ENCODE data around the gene NUAK1. TPM values are rescaled to one million over a fixed set of nuclear protein-coding genes. Genes with fewer than 3 reads are reported as not detected.
A peak's percentile ranks its signal among the peaks of the same experiment; 100 is the strongest.

Gene NUAK1
- total RNA-seq, 1 experiment from 2014 or later = 14.3 TPM

DNA sequence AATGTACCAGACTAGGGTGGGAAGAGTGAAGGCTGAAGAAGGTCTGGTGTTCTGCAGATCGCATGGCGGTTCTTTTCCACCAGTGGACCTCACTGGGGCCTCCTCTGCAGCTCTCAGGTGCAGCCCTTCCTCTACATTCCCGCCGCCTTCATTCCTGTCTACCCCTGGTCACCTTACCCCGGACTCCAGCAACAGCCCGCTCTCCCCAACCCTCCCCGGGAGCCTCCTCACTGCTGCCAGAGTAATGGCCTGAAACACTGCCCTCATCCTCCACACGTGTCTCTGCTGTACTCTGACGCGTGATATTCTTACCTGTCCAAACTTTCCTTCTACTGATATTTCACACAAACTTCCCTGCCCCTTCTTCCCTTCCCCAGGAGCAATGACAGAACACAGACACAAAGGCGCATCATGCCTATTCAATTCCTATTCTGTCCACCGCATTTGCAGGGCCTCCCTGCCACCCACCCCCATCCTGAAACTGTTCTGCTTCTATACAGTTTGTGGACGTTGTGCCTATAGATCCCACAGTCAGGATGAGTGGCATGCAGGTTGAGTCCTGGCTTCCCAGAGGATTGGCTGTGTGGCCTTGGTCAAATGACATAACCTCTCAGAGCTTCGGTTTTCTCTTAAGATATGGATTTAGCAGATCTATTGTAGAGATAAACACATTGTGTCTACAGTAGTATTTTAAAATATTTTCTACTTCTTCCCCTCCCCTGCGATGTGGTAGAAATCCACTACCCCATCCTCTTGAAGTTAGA, 1.7 kb upstream of the NUAK1 start:
- no peak for DNase-seq
- Mint-ChIP-seq H3K27ac (ENCODE audit: unreplicated experiment) (peak overlapping the region; percentile 75), H3K4me1 (ENCODE audit: low read depth, unreplicated experiment) (peaks cover 57% of the 10 kb centered on the region), H3K9me3 (ENCODE audit: low read depth, unreplicated experiment) (no peaks in the 10 kb centered on the region), H3K27me3 (ENCODE audit: unreplicated experiment) (no peaks in the 10 kb centered on the region), H3K36me3 (ENCODE audit: insufficient read depth, unreplicated experiment) (peaks cover 32% of the 10 kb centered on the region), H3K4me3 (ENCODE audit: low read depth, unreplicated experiment) (peak overlapping the region; percentile 78)
- CTCF ChIA-PET = interaction anchor here (1.5 kb wide), 1 partner anchor 84 kb away, joined by 6 read pairs; no protein-coding TSS in a partner anchor
- no peak for TF ChIP-seq CTCF (IDR thresholded peaks at IDR 0.05; ENCODE audit: unreplicated experiment)
- intact Hi-C loops (cut with micrococcal nuclease; ENCODE audit: unreplicated experiment) = no loop called here
- BruUV-seq (replicated peaks) = TSS peak; percentile 48

DNA sequence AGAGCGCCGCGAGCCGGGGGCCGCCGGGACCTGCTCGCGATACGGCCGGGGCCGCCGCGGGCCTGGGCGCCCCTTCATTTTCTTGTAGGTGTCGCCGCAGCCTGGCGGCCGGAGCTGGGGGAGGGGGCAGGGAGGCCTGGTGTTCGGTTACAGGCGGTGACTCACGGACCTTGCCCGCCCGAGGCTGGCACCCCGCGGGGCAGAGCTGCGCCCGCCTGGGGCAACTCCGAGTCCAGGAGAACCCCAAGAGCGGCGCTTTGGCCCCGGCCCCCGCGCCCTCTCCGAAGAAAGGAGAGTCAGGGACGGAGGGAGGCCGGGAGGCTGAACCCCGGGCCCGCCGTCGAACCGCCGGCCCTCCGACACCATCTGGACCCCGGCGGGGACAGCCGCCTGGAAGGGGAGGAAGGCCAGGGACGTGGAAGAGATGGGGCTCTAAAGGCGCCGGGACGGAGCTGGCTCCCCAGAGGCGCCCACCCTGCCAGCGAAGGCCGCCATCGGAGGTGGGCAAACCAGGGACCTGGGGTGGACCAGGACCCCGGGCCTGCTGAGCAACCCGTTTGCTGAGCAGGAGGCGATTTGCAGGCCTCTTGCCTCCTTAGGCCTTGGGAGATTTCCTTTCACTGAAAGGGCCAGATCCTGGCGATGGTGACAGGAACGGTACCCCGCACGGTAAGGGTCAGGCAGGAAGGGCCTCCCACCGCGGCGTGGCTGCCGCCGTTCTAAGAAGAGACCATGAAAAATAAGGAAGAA, 843 bp upstream of the NUAK1 start:
- no peaks in the 10 kb centered on the region for H3K9me3 Mint-ChIP-seq (ENCODE audit: low read depth, unreplicated experiment)
- intact Hi-C loops (cut with micrococcal nuclease; ENCODE audit: unreplicated experiment) = loop anchor here (5.0 kb wide), 2 partner anchors 83 to 577 kb away; no protein-coding TSS in a partner anchor
- peak overlapping the region; percentile 75 for H3K27ac Mint-ChIP-seq (ENCODE audit: unreplicated experiment)
- no peak for TF ChIP-seq CTCF (IDR thresholded peaks at IDR 0.05; ENCODE audit: unreplicated experiment)
- H3K27me3 Mint-ChIP-seq (ENCODE audit: unreplicated experiment) = no peaks in the 10 kb centered on the region
- CTCF ChIA-PET = interaction anchor here (0.8 to 4.2 kb wide), 4 partner anchors 9 to 719 kb away, joined by 3 to 26 read pairs (median 4); no protein-coding TSS in a partner anchor
- peak; percentile 95 for DNase-seq
- peak overlapping the region; percentile 78 for H3K4me3 Mint-ChIP-seq (ENCODE audit: low read depth, unreplicated experiment)
- H3K4me1 Mint-ChIP-seq (ENCODE audit: low read depth, unreplicated experiment) = peaks cover 56% of the 10 kb centered on the region
- H3K36me3 Mint-ChIP-seq (ENCODE audit: insufficient read depth, unreplicated experiment) = peaks cover 32% of the 10 kb centered on the region
- BruUV-seq (replicated peaks) = no TSS peak

DNA sequence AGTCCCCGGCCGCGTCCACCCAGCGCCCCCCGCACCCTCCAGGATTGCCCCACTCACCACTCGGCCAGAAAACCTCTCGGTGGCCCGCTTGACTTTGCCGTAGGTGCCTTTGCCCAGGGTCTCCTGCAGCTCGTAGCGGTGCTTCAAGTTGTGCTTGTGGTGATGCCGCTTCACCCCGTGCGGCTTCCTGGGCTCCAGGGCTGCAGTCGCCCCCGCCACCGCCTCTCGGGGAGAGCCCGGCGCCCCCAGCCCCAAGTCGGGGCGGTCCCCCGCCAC, 459 bp downstream of the NUAK1 start:
- CTCF ChIA-PET = interaction anchor here (4.2 kb wide), 1 partner anchor 717 kb away, joined by 26 read pairs; no protein-coding TSS in a partner anchor
- intact Hi-C loops (cut with micrococcal nuclease; ENCODE audit: unreplicated experiment) = loop anchor here (5.0 kb wide), 2 partner anchors 84 to 576 kb away; no protein-coding TSS in a partner anchor
- Mint-ChIP-seq H3K36me3 (ENCODE audit: insufficient read depth, unreplicated experiment) (peaks cover 32% of the 10 kb centered on the region), H3K9me3 (ENCODE audit: low read depth, unreplicated experiment) (no peaks in the 10 kb centered on the region), H3K4me3 (ENCODE audit: low read depth, unreplicated experiment) (peak overlapping the region; percentile 78), H3K27ac (ENCODE audit: unreplicated experiment) (no peak overlapping the region), H3K4me1 (ENCODE audit: low read depth, unreplicated experiment) (peaks cover 61% of the 10 kb centered on the region), H3K27me3 (ENCODE audit: unreplicated experiment) (no peaks in the 10 kb centered on the region)
- DNase-seq = no peak
- no peak for TF ChIP-seq CTCF (IDR thresholded peaks at IDR 0.05; ENCODE audit: unreplicated experiment)
- no TSS peak for BruUV-seq (replicated peaks)

- peaks cover 32% of the 10 kb centered on the region for H3K36me3 Mint-ChIP-seq (ENCODE audit: insufficient read depth, unreplicated experiment)
- H3K4me1 Mint-ChIP-seq (ENCODE audit: low read depth, unreplicated experiment) = peaks cover 61% of the 10 kb centered on the region
- H3K9me3 Mint-ChIP-seq (ENCODE audit: low read depth, unreplicated experiment) = no peaks in the 10 kb centered on the region
- no peaks in the 10 kb centered on the region for H3K27me3 Mint-ChIP-seq (ENCODE audit: unreplicated experiment)
- CTCF ChIA-PET = interaction anchor here (1.1 to 4.2 kb wide), 2 partner anchors 25 to 717 kb away, joined by 3 to 26 read pairs; no protein-coding TSS in a partner anchor
- TF ChIP-seq CTCF (IDR thresholded peaks at IDR 0.05; ENCODE audit: unreplicated experiment) = no peak
- H3K4me3 Mint-ChIP-seq (ENCODE audit: low read depth, unreplicated experiment) = peak overlapping the region; percentile 78
- BruUV-seq (replicated peaks) = TSS peak; percentile 47
- H3K27ac Mint-ChIP-seq (ENCODE audit: unreplicated experiment) = peak overlapping the region; percentile 60
- DNase-seq = no peak
- intact Hi-C loops (cut with micrococcal nuclease; ENCODE audit: unreplicated experiment) = loop anchor here (2.0 to 5.0 kb wide), 4 partner anchors 85 to 575 kb away; no protein-coding TSS in a partner anchor
These were observed 1.0 kb downstream of the NUAK1 start for GRCh38 chr12:106137530-106138356.

Data from Calu3 (cell line).